Measurements from ENCODE around the gene MRGPRX1. TPM values are rescaled to one million over a fixed set of nuclear protein-coding genes. Genes with fewer than 3 reads are reported as not detected.

MRGPRX1 gene
- not detected in 2 replicates for total RNA-seq (2021)
- long read RNA-seq = 0 reads

DNA sequence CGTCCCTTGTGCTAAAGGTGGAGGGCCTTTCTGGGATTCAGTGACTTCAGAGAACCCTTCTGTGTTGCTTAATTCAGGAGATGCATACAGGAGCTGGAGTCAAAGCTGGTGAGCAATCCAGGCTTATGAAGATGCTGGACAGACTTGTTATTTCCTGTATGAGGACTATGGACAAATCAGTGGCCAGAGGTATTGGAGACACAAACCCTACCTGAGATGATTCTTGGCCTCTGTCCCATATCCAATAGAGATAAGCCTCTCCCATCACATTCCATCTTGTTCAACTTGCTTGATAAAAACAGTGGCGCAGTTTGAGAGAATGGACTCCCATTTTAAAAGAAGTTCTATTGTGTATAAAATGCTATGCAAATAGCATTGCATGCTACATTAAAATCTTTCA, at the start of gene MRGPRX1:
Gene MRGPRX1 (minus strand): TSS at position 101 of the 400 bp plus-strand sequence. CDS start 4,630 bp downstream, outside the sequence.
- no peak within 1 kb of the TSS for H3K56ac ChIP-seq (ENCODE audit: insufficient read length, low read depth, low read length)
- H3K23me2 ChIP-seq (ENCODE audit: insufficient read length, low read depth, low read length, poor library complexity, severe bottlenecking) = no peaks in the 10 kb centered on the region
- no peak within 1 kb of the TSS for H3K14ac ChIP-seq (ENCODE audit: insufficient read depth, low read length)
- TF ChIP-seq, protein P1, sequence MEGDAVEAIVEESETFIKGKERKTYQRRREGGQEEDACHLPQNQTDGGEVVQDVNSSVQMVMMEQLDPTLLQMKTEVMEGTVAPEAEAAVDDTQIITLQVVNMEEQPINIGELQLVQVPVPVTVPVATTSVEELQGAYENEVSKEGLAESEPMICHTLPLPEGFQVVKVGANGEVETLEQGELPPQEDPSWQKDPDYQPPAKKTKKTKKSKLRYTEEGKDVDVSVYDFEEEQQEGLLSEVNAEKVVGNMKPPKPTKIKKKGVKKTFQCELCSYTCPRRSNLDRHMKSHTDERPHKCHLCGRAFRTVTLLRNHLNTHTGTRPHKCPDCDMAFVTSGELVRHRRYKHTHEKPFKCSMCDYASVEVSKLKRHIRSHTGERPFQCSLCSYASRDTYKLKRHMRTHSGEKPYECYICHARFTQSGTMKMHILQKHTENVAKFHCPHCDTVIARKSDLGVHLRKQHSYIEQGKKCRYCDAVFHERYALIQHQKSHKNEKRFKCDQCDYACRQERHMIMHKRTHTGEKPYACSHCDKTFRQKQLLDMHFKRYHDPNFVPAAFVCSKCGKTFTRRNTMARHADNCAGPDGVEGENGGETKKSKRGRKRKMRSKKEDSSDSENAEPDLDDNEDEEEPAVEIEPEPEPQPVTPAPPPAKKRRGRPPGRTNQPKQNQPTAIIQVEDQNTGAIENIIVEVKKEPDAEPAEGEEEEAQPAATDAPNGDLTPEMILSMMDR (conservative IDR thresholded peaks at IDR 0.05) = no peak
- no peak for DNase-seq
- no peaks in the 10 kb centered on the region for H3K27me3 ChIP-seq (ENCODE audit: insufficient read depth, low read length)
- no peak within 1 kb of the TSS for H2BK20ac ChIP-seq (ENCODE audit: low read depth, low read length, poor library complexity, severe bottlenecking)
- H3K79me2 ChIP-seq (ENCODE audit: insufficient read depth, low read length) = no peaks in the 10 kb centered on the region
- no peak within 1 kb of the TSS for H2AK5ac ChIP-seq (ENCODE audit: insufficient read length, low read length)
- H4K91ac ChIP-seq (ENCODE audit: insufficient read length, low read depth, low read length) = no peak within 1 kb of the TSS
- no peak within 1 kb of the TSS for H3K27ac ChIP-seq (ENCODE audit: insufficient read length, low read depth, low read length)
- H3K4me1 ChIP-seq (ENCODE audit: insufficient read depth, low read length) = peaks cover 2% of the 10 kb centered on the region; the same call in 1 of the 2 replicates
- H3K4me1 Mint-ChIP-seq = no peaks in the 10 kb centered on the region; a peak in 1 of 4 replicates
- H3K36me3 Mint-ChIP-seq (ENCODE audit: insufficient read depth in 1 of 3, low read depth in 3 of 3) = no peaks in the 10 kb centered on the region
- no peak within 1 kb of the TSS for H2BK5ac ChIP-seq (ENCODE audit: insufficient read length, low read length)
- H3K4me2 ChIP-seq (ENCODE audit: insufficient read depth, insufficient read length, low read length) = no peak within 1 kb of the TSS
- H2AFZ ChIP-seq (ENCODE audit: low read length) = no peak within 1 kb of the TSS
- no peak within 1 kb of the TSS for H2BK12ac ChIP-seq (ENCODE audit: insufficient read length, low read depth, low read length)
- WGBS (ENCODE audit: extremely low coverage, insufficient read length, low lambda C conversion rate) = no CpG with 5 or more reads among the region's 2 CpGs
- H3K18ac ChIP-seq (ENCODE audit: insufficient read length, low read depth, low read length) = no peak within 1 kb of the TSS
- no peak within 1 kb of the TSS for H3K9ac ChIP-seq (ENCODE audit: extremely low read depth, insufficient read length, low read length)
- no peaks in the 10 kb centered on the region for H3K79me1 ChIP-seq (ENCODE audit: insufficient read depth, low read depth, low read length, poor library complexity, severe bottlenecking)
- no peak within 1 kb of the TSS for H3K4me3 Mint-ChIP-seq
- H3T11ph ChIP-seq (ENCODE audit: low read length) = no peak within 1 kb of the TSS
- H4K20me1 ChIP-seq (ENCODE audit: control insufficient read depth, insufficient read depth, insufficient read length) = no peaks in the 10 kb centered on the region
- H2BK120ac ChIP-seq (ENCODE audit: low read depth, low read length, poor library complexity, severe bottlenecking) = no peak within 1 kb of the TSS
- no peaks in the 10 kb centered on the region for H3K9me3 ChIP-seq (ENCODE audit: control insufficient read depth, low read depth, low read length)
- H2BK15ac ChIP-seq (ENCODE audit: low read depth, low read length) = no peak within 1 kb of the TSS
- H4K5ac ChIP-seq (ENCODE audit: insufficient read length, low read depth, low read length) = no peak within 1 kb of the TSS
- H3K27ac Mint-ChIP-seq = no peak within 1 kb of the TSS
- H4K8ac ChIP-seq (replicated peaks; ENCODE audit: insufficient read length, low read depth, low read length) = no peak within 1 kb of the TSS
- no peak within 1 kb of the TSS for H3K4ac ChIP-seq (ENCODE audit: low read depth, low read length)
- no peaks in the 10 kb centered on the region for H3K27me3 Mint-ChIP-seq (ENCODE audit: low read depth)
- H3K23ac ChIP-seq (ENCODE audit: insufficient read length, low read depth, low read length) = no peak within 1 kb of the TSS
- no peaks in the 10 kb centered on the region for H3K9me3 Mint-ChIP-seq

Measured in H9 (cell line).